Measurements from ENCODE around the gene KLHL12. TPM values are rescaled to one million over a fixed set of nuclear protein-coding genes. Genes with fewer than 3 reads are reported as not detected.
A peak's percentile ranks its signal among the peaks of the same experiment; 100 is the strongest.

KLHL12 gene
- polyA plus RNA-seq, 1 experiment, result 22.7 TPM

DNA sequence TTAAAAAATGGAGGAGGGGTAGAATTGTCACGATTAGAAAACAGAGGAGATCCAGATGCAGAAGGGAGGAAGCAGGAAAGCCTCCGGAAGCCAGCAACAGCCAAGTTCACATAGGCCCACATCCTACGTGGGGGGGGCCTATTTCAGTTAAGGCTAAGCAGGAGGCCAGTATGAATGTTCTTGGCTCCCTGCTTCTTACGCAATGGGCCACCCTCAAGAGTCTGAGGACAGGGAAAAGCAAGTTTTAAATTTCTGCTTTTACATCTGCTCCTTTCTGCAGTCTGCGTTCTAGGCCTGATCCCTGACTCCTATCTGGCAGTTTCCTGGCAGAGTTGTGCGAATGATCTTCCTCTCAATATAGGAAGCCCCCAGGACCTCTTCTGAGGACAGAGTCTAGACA, 68.7 kb downstream of the KLHL12 start:
- H3K4me3 ChIP-seq (ENCODE audit: low read depth, low read length), result no peak overlapping the region
- CTCF ChIA-PET, result interaction anchor here (1.0 to 2.8 kb wide), 3 partner anchors 10 to 139 kb away, joined by 3 to 8 read pairs (median 4); no protein-coding TSS in a partner anchor
- H3K36me3 ChIP-seq (ENCODE audit: control insufficient read depth, insufficient read depth, low read length), result no peaks in the 10 kb centered on the region
- no peaks in the 10 kb centered on the region; the same call in 1 of the 2 replicates for H3K27me3 ChIP-seq (ENCODE audit: control insufficient read depth, insufficient read depth, low read length)
- POLR2A ChIA-PET, result no interaction called here
- TF ChIP-seq CTCF (IDR thresholded peaks at IDR 0.05; ENCODE audit: insufficient read depth, low read depth, low read length), result no peak
- no peak for DNase-seq (ENCODE audit: low read depth)

GRCh38 chr1:202857136-202857610, 69.9 kb downstream of the KLHL12 start:
- no peak for DNase-seq (ENCODE audit: low read depth)
- no peak overlapping the region for H3K4me3 ChIP-seq (ENCODE audit: low read depth, low read length)
- H3K27me3 ChIP-seq (ENCODE audit: control insufficient read depth, insufficient read depth, low read length), result no peaks in the 10 kb centered on the region; the same call in 1 of the 2 replicates
- no peaks in the 10 kb centered on the region for H3K36me3 ChIP-seq (ENCODE audit: control insufficient read depth, insufficient read depth, low read length)
- POLR2A ChIA-PET, result no interaction called here
- CTCF ChIA-PET, result interaction anchor here (0.7 to 2.8 kb wide), 3 partner anchors 9 to 109 kb away, joined by 3 to 8 read pairs (median 3); no protein-coding TSS in a partner anchor
- TF ChIP-seq CTCF (IDR thresholded peaks at IDR 0.05; ENCODE audit: insufficient read depth, low read depth, low read length), result no peak

- no peak for DNase-seq (ENCODE audit: low read depth)
- ChIA-PET CTCF (interaction anchor here (1.2 kb wide), 1 partner anchor 9 kb away, joined by 3 read pairs; no protein-coding TSS in a partner anchor), POLR2A (no interaction called here)
- TF ChIP-seq CTCF (IDR thresholded peaks at IDR 0.05; ENCODE audit: insufficient read depth, low read depth, low read length), result no peak
- Histone ChIP-seq H3K27me3 (ENCODE audit: control insufficient read depth, insufficient read depth, low read length) (no peaks in the 10 kb centered on the region; the same call in 1 of the 2 replicates), H3K4me3 (ENCODE audit: low read depth, low read length) (no peak overlapping the region), H3K36me3 (ENCODE audit: control insufficient read depth, insufficient read depth, low read length) (no peaks in the 10 kb centered on the region)
Observed at GRCh38 chr1:202856014-202856413, 71.0 kb downstream of the KLHL12 start.

GRCh38 chr1:202854787-202855186, 72.2 kb downstream of the KLHL12 start:
- H3K36me3 ChIP-seq (ENCODE audit: control insufficient read depth, insufficient read depth, low read length), result no peaks in the 10 kb centered on the region
- no peak for TF ChIP-seq CTCF (IDR thresholded peaks at IDR 0.05; ENCODE audit: insufficient read depth, low read depth, low read length)
- no peak for DNase-seq (ENCODE audit: low read depth)
- H3K27me3 ChIP-seq (ENCODE audit: control insufficient read depth, insufficient read depth, low read length), result no peaks in the 10 kb centered on the region; the same call in 1 of the 2 replicates
- no peak overlapping the region for H3K4me3 ChIP-seq (ENCODE audit: low read depth, low read length)
- ChIA-PET POLR2A (no interaction called here), CTCF (interaction anchor here (1.1 kb wide), 1 partner anchor 8 kb away, joined by 3 read pairs; no protein-coding TSS in a partner anchor)

- Histone ChIP-seq H3K27me3 (ENCODE audit: control insufficient read depth, insufficient read depth, low read length) (no peaks in the 10 kb centered on the region; the same call in 1 of the 2 replicates), H3K36me3 (ENCODE audit: control insufficient read depth, insufficient read depth, low read length) (no peaks in the 10 kb centered on the region), H3K4me3 (ENCODE audit: low read depth, low read length) (no peak overlapping the region)
- ChIA-PET CTCF (interaction anchor here (0.5 to 1.4 kb wide), 7 partner anchors 10 to 132 kb away, joined by 3 to 4 read pairs (median 3); no protein-coding TSS in a partner anchor), POLR2A (interaction anchor here (0.6 kb wide), 1 partner anchor 55 kb away, joined by 9 read pairs; no protein-coding TSS in a partner anchor)
- TF ChIP-seq CTCF (IDR thresholded peaks at IDR 0.05; ENCODE audit: insufficient read depth, low read depth, low read length), result peak; percentile 73
- DNase-seq (ENCODE audit: low read depth), result no peak
Observed at GRCh38 chr1:202852163-202852904, 74.7 kb downstream of the KLHL12 start.
